Measurements from ENCODE around the gene LRRC1.

DNA sequence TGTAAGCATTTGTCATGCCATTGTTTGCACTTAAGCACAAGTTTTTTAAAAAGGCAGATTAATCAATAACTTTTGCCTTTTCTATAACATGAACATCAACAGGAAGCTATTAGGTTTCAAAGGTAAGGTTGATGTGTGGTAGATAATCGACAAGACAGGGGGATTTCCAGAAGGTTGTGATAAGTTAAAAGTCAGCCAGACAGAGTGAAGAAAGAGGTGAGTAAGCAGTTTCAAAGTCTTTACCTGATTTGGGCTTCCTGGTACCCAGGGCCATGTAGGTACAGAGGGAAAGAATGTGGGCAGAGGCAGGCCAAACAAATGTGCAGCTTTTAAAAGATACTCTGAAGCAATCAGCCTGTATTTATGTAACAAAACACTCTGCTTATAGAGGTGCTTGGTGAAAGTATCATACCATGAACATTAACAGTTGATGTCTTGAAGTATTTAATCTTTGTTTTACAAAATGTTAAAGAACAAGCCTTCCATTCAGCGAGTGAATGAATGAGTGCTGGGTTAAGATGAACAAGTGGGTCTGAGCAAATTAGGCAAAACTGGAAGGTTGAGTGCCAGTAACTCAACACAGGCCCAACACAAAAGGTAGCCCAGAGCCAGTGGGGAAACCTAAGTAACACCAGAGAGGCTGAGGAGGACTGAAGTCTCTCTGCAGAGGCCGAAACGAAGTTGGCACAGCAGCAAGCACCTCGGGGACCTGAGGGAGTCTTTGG, 60.2 kb downstream of the LRRC1 start:
- no peak for TF ChIP-seq CHD2 (IDR thresholded peaks at IDR 0.05; ENCODE audit: low read length)
- TF ChIP-seq, protein P1, sequence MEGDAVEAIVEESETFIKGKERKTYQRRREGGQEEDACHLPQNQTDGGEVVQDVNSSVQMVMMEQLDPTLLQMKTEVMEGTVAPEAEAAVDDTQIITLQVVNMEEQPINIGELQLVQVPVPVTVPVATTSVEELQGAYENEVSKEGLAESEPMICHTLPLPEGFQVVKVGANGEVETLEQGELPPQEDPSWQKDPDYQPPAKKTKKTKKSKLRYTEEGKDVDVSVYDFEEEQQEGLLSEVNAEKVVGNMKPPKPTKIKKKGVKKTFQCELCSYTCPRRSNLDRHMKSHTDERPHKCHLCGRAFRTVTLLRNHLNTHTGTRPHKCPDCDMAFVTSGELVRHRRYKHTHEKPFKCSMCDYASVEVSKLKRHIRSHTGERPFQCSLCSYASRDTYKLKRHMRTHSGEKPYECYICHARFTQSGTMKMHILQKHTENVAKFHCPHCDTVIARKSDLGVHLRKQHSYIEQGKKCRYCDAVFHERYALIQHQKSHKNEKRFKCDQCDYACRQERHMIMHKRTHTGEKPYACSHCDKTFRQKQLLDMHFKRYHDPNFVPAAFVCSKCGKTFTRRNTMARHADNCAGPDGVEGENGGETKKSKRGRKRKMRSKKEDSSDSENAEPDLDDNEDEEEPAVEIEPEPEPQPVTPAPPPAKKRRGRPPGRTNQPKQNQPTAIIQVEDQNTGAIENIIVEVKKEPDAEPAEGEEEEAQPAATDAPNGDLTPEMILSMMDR (IDR thresholded peaks at IDR 0.05; ENCODE audit: control extremely low read depth in 1 of 3, insufficient read depth in 1 of 3, low read depth in 1 of 3, low read length in 3 of 3), result no peak
- TF ChIP-seq NRF1 (IDR thresholded peaks at IDR 0.05; ENCODE audit: low read depth, low read length), result no peak
- no peak for TF ChIP-seq SIN3A (conservative IDR thresholded peaks at IDR 0.05 in 1 of 2, IDR thresholded peaks at IDR 0.05 in 1 of 2; ENCODE audit: low read depth in 1 of 2, low read length in 2 of 2)
- no peak for TF ChIP-seq CREB1 (IDR thresholded peaks at IDR 0.05)
